GM12878 (cell line): Measurements from ENCODE around the gene PTRH2. TPM values are rescaled to one million over a fixed set of nuclear protein-coding genes. Genes with fewer than 3 reads are reported as not detected.

ENCODE experiments used
- ATAC-seq: fragments of 200-7000 bp; cut with Tn5 transposase; 3 replicates; pipeline ENCODE4 v1.9.1; 2020; ENCODE audit warnings: mild to moderate bottlenecking, moderate library complexity
- BruUV-seq: library from RNA; stranded (reverse); fragments of 400-500 nt; replicated peaks from 2 replicates; lab custom pipeline; 2021; lab: Mats Ljungman, UMichigan
- CTCF ChIA-PET: fragments of 300-600 bp; sonication (Branson Sonifier 250); formaldehyde crosslinking; extraction: SDS; loops from one replicate; lab custom pipeline; 2021; ENCODE audit warnings: inconsistent platforms; lab: Yijun Ruan, JAX
- POLR2A ChIA-PET: fragments of 350-600 bp; formaldehyde crosslinking; extraction: SDS; loops from one replicate; lab custom pipeline; 2021; ENCODE audit warnings: inconsistent platforms; lab: Charles Lee
- RAD21 ChIA-PET: fragments of 300-600 bp; sonication (Branson Sonifier 250); formaldehyde crosslinking; loops from one replicate; lab custom pipeline; 2023; ENCODE audit warnings: antibody characterized with exemption; ENCODE audit not compliant: unreplicated experiment; lab: Charles Lee
- SMC1A ChIA-PET: fragments of 300-600 bp; sonication (Branson Sonifier 250); formaldehyde crosslinking; loops from one replicate; lab custom pipeline; 2023; ENCODE audit not compliant: unreplicated experiment, uncharacterized antibody; lab: Charles Lee
- DNase-seq: peaks from one replicate; pipeline ENCODE4 v3.0.0-alpha.2; 2011; ENCODE audit warnings: low read depth, low spot score
- FAIRE-seq: peaks from 3 replicates; lab custom pipeline; 2011; peaks lifted over from hg19 to GRCh38; lab: Jason Lieb, UNC
- H2AFZ ChIP-seq: 2 replicates; pipeline ENCODE4 v1.6.0; 2011; ENCODE audit warnings: low read depth, low read length, control low read depth; ENCODE audit not compliant: control insufficient read depth
- H3K27ac ChIP-seq: 2 replicates; pipeline ENCODE4 v1.5.1; 2011; ENCODE audit warnings: control low read depth; ENCODE audit not compliant: control insufficient read depth, insufficient read depth
- H3K27me3 ChIP-seq, 2 experiments: replicated peaks in 1 of 2; 2 replicates each; pipeline versions ENCODE4 v1.6.0 to v1.6.1; 2011; ENCODE audit warnings: low read length in 1 of 2; ENCODE audit not compliant: control insufficient read depth in 2 of 2, insufficient read depth in 2 of 2
- H3K36me3 ChIP-seq, 2 experiments: 2 replicates each; pipeline ENCODE4 v1.5.1; 2011; ENCODE audit warnings: low read length in 1 of 2; ENCODE audit not compliant: control insufficient read depth in 2 of 2, insufficient read depth in 2 of 2
- H3K4me1 ChIP-seq: 2 replicates; pipeline ENCODE4 v1.6.1; 2011; ENCODE audit warnings: mild to moderate bottlenecking, low read length, moderate library complexity, mixed read lengths; ENCODE audit not compliant: control insufficient read depth, insufficient read depth
- H3K4me2 ChIP-seq: 2 replicates; pipeline ENCODE4 v1.6.0; 2011; ENCODE audit warnings: control low read depth; ENCODE audit not compliant: control insufficient read depth, insufficient read depth
- H3K4me3 ChIP-seq: fragments of 200-600 bp; sonication (generic); 2 replicates; pipeline ENCODE4 v1.5.1; 2016
- H3K79me2 ChIP-seq: 2 replicates; pipeline ENCODE4 v1.6.0; 2011; ENCODE audit warnings: low read length; ENCODE audit not compliant: control insufficient read depth, insufficient read depth
- H3K9ac ChIP-seq: 2 replicates; pipeline ENCODE4 v1.8.0; 2011; ENCODE audit warnings: low read length, control low read depth, mixed read lengths; ENCODE audit not compliant: control insufficient read depth, insufficient read depth
- H3K9me3 ChIP-seq: replicated peaks from 3 replicates; pipeline ENCODE4 v1.5.1; 2011; ENCODE audit warnings: mild to moderate bottlenecking, low read length; ENCODE audit not compliant: control insufficient read depth, insufficient read depth
- H4K20me1 ChIP-seq: 2 replicates; pipeline ENCODE4 v1.6.0; 2011; ENCODE audit not compliant: control insufficient read depth, insufficient read depth
- E2F8 ChIP-seq: fragments of 450-650 bp; IDR thresholded peaks from 2 replicates; pipeline ENCODE4 v1.6.1; 2018; ENCODE audit warnings: mild to moderate bottlenecking, low read depth, moderate library complexity; ENCODE audit not compliant: partially characterized antibody
- ZNF687 ChIP-seq: fragments of 450-650 bp; IDR thresholded peaks from 2 replicates; pipeline ENCODE4 v1.6.1; 2017; ENCODE audit warnings: mild to moderate bottlenecking, moderate library complexity
- WGBS: methylation state at CpG from one replicate; pipeline ENCODE4 v1.1.6; 2016; ENCODE audit warnings: low lambda C conversion rate; ENCODE audit not compliant: insufficient replicate concordance, insufficient coverage; ENCODE audit errors: missing lambda C conversion rate; 5-methylcytosine and 5-hydroxymethylcytosine counted together
- in situ Hi-C: fragments of 300-500 bp; cut with MboI; formaldehyde crosslinking; loops from 9 replicates; pipeline ENCODE4 v1.14.3; 2018; ENCODE audit warnings: mixed read lengths
- intact Hi-C: fragments of 100-400 bp; cut with micrococcal nuclease; formaldehyde crosslinking; loops from one replicate; pipeline ENCODE4 v1.14.2; 2022; ENCODE audit not compliant: unreplicated experiment
- polyA plus RNA-seq, 11 experiments: library from polyadenylated mRNA; depleted of rRNA in 4 of 11; unstranded in 6 of 11; stranded (reverse) in 5 of 11; fragments of >200 nt; fragmentation: Nextera tagmentation in 4 of 11; fragmentation: Illumina TruSeq in 1 of 11; extraction: Ambion mirVana in 4 of 11; extraction: Trizol in 1 of 11; gene quantifications; 1 replicate in 1 of 11; 2 replicates in 10 of 11; pipeline versions ENCODE4 v1.2.1 to v1.2.3, GENCODE V29; 2011 to 2016; ENCODE audit warnings: inconsistent platforms in 2 of 11, missing spikeins in 2 of 11, low read depth in 1 of 11
- total RNA-seq, 4 experiments: library from RNA; depleted of rRNA in 3 of 4; stranded (reverse); fragments of >200 nt in 3 of 4; fragmentation: Illumina TruSeq in 1 of 4; extraction: Trizol in 1 of 4; gene quantifications; 2 replicates each; pipeline versions ENCODE4 v1.2.1 to v1.2.3, GENCODE V29; 2013 to 2021

Gene PTRH2
- total and polyA plus RNA-seq, 10 of the 15 experiments (the other 5 are each of a cell fraction or from before 2014, with no cell fraction given): 37.7 to 156 (median 63.4) TPM

GRCh38 chr17:59725691-59726090 is 18.5 kb upstream of the PTRH2 start:
- in situ Hi-C loops: no loop called here
- POLR2A ChIA-PET: interaction anchor here (0.6 to 1.1 kb wide), 3 partner anchors 8 to 25 kb away, joined by 3 to 6 read pairs (median 4); no protein-coding TSS in a partner anchor
- Histone ChIP-seq H3K4me1 (no peaks in the 10 kb centered on the region; the same call in 1 of the 2 replicates), H3K4me2 (no peak overlapping the region), H3K27me3 (no peaks in the 10 kb centered on the region), H3K79me2 (peaks cover 13% of the 10 kb centered on the region), H3K9me3 (no peaks in the 10 kb centered on the region), H3K36me3 (no peaks in the 10 kb centered on the region), H3K9ac (no peak overlapping the region), H2AFZ (no peak overlapping the region), H3K27ac (no peak overlapping the region), H3K4me3 (no peak overlapping the region), H4K20me1 (no peaks in the 10 kb centered on the region)
- no peak for DNase-seq
- no peak for ATAC-seq
- 73% methylated on average over 2 of the region's 2 CpGs for WGBS
- no peak for FAIRE-seq
- TF ChIP-seq ZNF687: no peak
- no peak for TF ChIP-seq E2F8
- CTCF ChIA-PET: interaction anchor here (0.9 to 2.7 kb wide), 4 partner anchors 10 to 415 kb away, joined by 3 to 8 read pairs (median 4); no protein-coding TSS in a partner anchor
- BruUV-seq: no TSS peak
- RAD21 ChIA-PET: no interaction called here
- SMC1A ChIA-PET: interaction anchor here (0.6 to 2.1 kb wide), 5 partner anchors 8 to 409 kb away, joined by 3 to 6 read pairs (median 3); partner anchors contain the start of genes PTRH2 and VMP1
- intact Hi-C loops: no loop called here
